ENCODE data around the gene STAT5A. TPM values are rescaled to one million over a fixed set of nuclear protein-coding genes. Genes with fewer than 3 reads are reported as not detected.

The STAT5A gene
- total RNA-seq, 1 experiment from 2014 or later: 0.91 TPM

GRCh38 chr17:42271779-42272035, 16.6 kb upstream of the STAT5A start:
- Histone ChIP-seq H3K27me3 (ENCODE audit: insufficient read depth, low read length) (0 out of 2 replicates have a peak, but pooled peaks cover 5% of the 10 kb centered on the region), H3K4me1 (ENCODE audit: control insufficient read depth in 1 of 2, insufficient read depth in 2 of 2, low read length in 2 of 2) (peaks cover 11 to 19% of the 10 kb centered on the region in 2 experiments), H3K9me2 (ENCODE audit: insufficient read depth) (no peaks in the 10 kb centered on the region), H3K9me3 (ENCODE audit: control insufficient read depth in 1 of 2, insufficient read depth in 1 of 2, low read depth in 1 of 2, low read length in 2 of 2) (no peaks in the 10 kb centered on the region), H3K4me2 (ENCODE audit: low read length) (no peak overlapping the region), H4K20me1 (ENCODE audit: insufficient read depth) (no peaks in the 10 kb centered on the region), H3K27ac (ENCODE audit: low read depth, low read length) (no peak overlapping the region), H3K36me3 (ENCODE audit: control insufficient read depth in 1 of 2, insufficient read depth in 2 of 2, low read length in 2 of 2) (no peaks in the 10 kb centered on the region), H3K9ac (ENCODE audit: low read length) (no peak overlapping the region), H3K79me2 (ENCODE audit: insufficient read depth, low read length) (peaks cover 55% of the 10 kb centered on the region), H3K4me3 (replicated peaks in 1 of 2; ENCODE audit: low read depth in 1 of 2, low read length in 2 of 2) (no peak overlapping the region), H2AFZ (ENCODE audit: low read depth, low read length, poor library complexity, severe bottlenecking) (no peak overlapping the region)
- RAD21 ChIA-PET (ENCODE audit: low non-redundant PET in 1 of 2, low total read pairs in 2 of 2, uncharacterized antibody in 2 of 2, unreplicated experiment in 2 of 2): no interaction called here
- TF ChIP-seq ZBTB33 (IDR thresholded peaks at IDR 0.05; ENCODE audit: extremely low read depth, insufficient replicate concordance, low read length) (no peak), MAX (IDR thresholded peaks at IDR 0.05) (no peak), YY1 (IDR thresholded peaks at IDR 0.05; ENCODE audit: extremely low read depth, insufficient replicate concordance, low read depth, low read length) (no peak), EGR1 (IDR thresholded peaks at IDR 0.05; ENCODE audit: low read depth) (no peak), TCF7L2 (IDR thresholded peaks at IDR 0.05; ENCODE audit: borderline replicate concordance, extremely low read depth, insufficient read depth, insufficient read length) (no peak), POLR2A (IDR thresholded peaks at IDR 0.05; ENCODE audit: borderline replicate concordance, extremely low read depth, insufficient read depth, insufficient read length) (no peak), SP1 (IDR thresholded peaks at IDR 0.05; ENCODE audit: low read depth) (no peak), CEBPB (IDR thresholded peaks at IDR 0.05; ENCODE audit: low read depth) (no peak), FOSL1 (IDR thresholded peaks at IDR 0.05; ENCODE audit: low read depth) (no peak), ELF1 (IDR thresholded peaks at IDR 0.05; ENCODE audit: borderline replicate concordance, low read depth) (no peak), CTCF (IDR thresholded peaks at IDR 0.05 in 2 of 3, conservative IDR thresholded peaks at IDR 0.05 in 1 of 3; ENCODE audit: borderline replicate concordance in 1 of 3, insufficient read depth in 1 of 3, low read depth in 2 of 3, low read length in 2 of 3) (no peak), REST (IDR thresholded peaks at IDR 0.05; ENCODE audit: low read depth) (no peak), POLR2AphosphoS5 (IDR thresholded peaks at IDR 0.05; ENCODE audit: low read depth, low read length) (no peak), RAD21 (IDR thresholded peaks at IDR 0.05; ENCODE audit: low read depth) (no peak), EZH2 (IDR thresholded peaks at IDR 0.05) (no peak), ZFX (IDR thresholded peaks at IDR 0.05) (no peak)
- intact Hi-C loops (cut with micrococcal nuclease): no loop called here
- no peak for ATAC-seq
- CTCF ChIA-PET: no interaction called here
- DNase-seq (ENCODE audit: low read depth, low spot score): no peak
- no TSS peak for BruUV-seq (replicated peaks)
- POLR2A ChIA-PET: no interaction called here
